ENCODE measurements around the gene ABRACL. TPM values are rescaled to one million over a fixed set of nuclear protein-coding genes. Genes with fewer than 3 reads are reported as not detected.

The ABRACL gene
- total and polyA plus RNA-seq, 4 donors: 19.8 to 91.9 (median 40.5) TPM

DNA sequence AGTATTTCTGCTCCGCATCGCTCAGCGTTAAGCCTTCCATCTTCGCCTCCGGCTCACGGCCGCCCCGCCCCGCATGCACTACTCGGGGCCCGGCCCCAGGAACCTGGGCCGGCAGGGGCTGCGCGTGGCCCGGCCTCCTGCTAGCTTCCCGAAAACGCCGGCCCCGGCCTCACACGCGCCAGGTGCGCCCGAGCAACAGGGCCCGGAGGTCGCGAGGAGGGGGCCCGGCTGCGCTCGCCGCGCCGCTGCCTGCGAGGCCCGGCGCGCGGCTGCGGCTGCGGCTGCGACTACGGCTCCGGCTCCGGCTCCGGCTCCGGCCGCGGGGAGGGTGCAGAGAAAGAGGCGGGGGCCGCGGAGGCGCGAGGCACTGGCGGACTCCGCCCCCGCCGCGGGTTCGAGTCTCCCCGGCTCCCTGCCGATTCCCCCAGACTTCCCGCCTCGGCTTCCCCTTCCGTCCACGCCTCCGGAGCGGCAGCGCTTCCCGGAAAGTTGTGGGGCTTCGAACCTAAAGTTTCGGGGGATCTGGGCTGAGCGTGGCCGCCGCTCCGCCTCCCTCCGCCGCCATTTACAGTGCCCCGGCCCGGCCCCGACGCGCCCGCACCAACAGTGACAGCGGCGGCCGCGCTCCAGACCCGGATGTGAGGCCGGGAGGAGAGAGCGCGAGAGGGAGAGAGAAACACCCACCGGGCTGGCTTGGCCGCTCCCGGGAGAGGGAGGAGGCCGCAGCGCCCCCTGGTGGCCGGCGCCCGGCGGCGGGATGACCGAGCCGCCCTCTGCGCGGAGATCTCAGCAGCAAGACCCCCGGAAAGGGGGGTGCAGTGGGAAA, 40.7 kb upstream of the ABRACL start, which contains the start of gene REPS1:
TSS of gene REPS1 (minus strand) at position 611 of the 826 bp plus-strand sequence. CDS start at position 40, 571 bp downstream.
- DNase-seq (peak; percentile 93 to 95 (median 95)), ATAC-seq (ENCODE audit: insufficient read depth, low FRiP score) (peak; percentile 92)
- Histone ChIP-seq H3K4me3 (peak within 1 kb of the TSS; percentile 97), H3K27ac (ENCODE audit: low read depth in 1 of 2, low read length in 1 of 2) (peak within 1 kb of the TSS; percentile 91 to 94), H3K9ac (ENCODE audit: insufficient read depth in 1 of 2, low read length in 2 of 2) (peak within 1 kb of the TSS; percentile 67 to 87), H3K36me3 (ENCODE audit: control insufficient read depth in 4 of 4, insufficient read depth in 4 of 4, low read length in 4 of 4) (no peaks in the 10 kb centered on the region), H3K4me1 (ENCODE audit: control insufficient read depth in 5 of 5, insufficient read depth in 5 of 5, low read length in 5 of 5) (peaks cover 0 to 19% (median 10%) of the 10 kb centered on the region in 5 donors), H3K27me3 (ENCODE audit: control insufficient read depth in 3 of 3, insufficient read depth in 3 of 3, low read length in 2 of 3) (no peaks in the 10 kb centered on the region), H3K9me3 (ENCODE audit: control insufficient read depth in 4 of 4, insufficient read depth in 3 of 4, low read length in 3 of 4) (no peaks in the 10 kb centered on the region)
- TF ChIP-seq, protein P1, sequence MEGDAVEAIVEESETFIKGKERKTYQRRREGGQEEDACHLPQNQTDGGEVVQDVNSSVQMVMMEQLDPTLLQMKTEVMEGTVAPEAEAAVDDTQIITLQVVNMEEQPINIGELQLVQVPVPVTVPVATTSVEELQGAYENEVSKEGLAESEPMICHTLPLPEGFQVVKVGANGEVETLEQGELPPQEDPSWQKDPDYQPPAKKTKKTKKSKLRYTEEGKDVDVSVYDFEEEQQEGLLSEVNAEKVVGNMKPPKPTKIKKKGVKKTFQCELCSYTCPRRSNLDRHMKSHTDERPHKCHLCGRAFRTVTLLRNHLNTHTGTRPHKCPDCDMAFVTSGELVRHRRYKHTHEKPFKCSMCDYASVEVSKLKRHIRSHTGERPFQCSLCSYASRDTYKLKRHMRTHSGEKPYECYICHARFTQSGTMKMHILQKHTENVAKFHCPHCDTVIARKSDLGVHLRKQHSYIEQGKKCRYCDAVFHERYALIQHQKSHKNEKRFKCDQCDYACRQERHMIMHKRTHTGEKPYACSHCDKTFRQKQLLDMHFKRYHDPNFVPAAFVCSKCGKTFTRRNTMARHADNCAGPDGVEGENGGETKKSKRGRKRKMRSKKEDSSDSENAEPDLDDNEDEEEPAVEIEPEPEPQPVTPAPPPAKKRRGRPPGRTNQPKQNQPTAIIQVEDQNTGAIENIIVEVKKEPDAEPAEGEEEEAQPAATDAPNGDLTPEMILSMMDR (IDR thresholded peaks at IDR 0.05; ENCODE audit: control extremely low read depth, extremely low read depth): peak; percentile 73
- WGBS, 2 donors: 0% methylated on average over 64 to 105 of the region's 105 CpGs

- Histone ChIP-seq H3K27me3 (ENCODE audit: control insufficient read depth in 3 of 3, insufficient read depth in 3 of 3, low read length in 2 of 3) (no peaks in the 10 kb centered on the region), H3K9me3 (ENCODE audit: control insufficient read depth in 4 of 4, insufficient read depth in 3 of 4, low read length in 3 of 4) (no peaks in the 10 kb centered on the region), H3K4me1 (ENCODE audit: control insufficient read depth in 5 of 5, insufficient read depth in 5 of 5, low read length in 5 of 5) (peaks cover 0 to 19% (median 10%) of the 10 kb centered on the region in 5 donors), H3K36me3 (ENCODE audit: control insufficient read depth in 4 of 4, insufficient read depth in 4 of 4, low read length in 4 of 4) (no peaks in the 10 kb centered on the region), H3K27ac (ENCODE audit: low read depth in 1 of 2, low read length in 1 of 2) (peak overlapping the region in 1 of 2 donors; percentile 91), H3K9ac (ENCODE audit: insufficient read depth in 1 of 2, low read length in 2 of 2) (peak overlapping the region; percentile 67 to 87), H3K4me3 (no peak overlapping the region)
- no peak for DNase-seq
- 6 to 8% methylated on average over 11 of the region's 11 CpGs for WGBS, 2 donors
- TF ChIP-seq, protein P1 (IDR thresholded peaks at IDR 0.05; ENCODE audit: control extremely low read depth, extremely low read depth): no peak
- ATAC-seq (ENCODE audit: insufficient read depth, low FRiP score): no peak
These were observed 40.1 kb upstream of the ABRACL start for GRCh38 chr6:138988469-138988834.

GRCh38 chr6:138989098-138989983, 39.2 kb upstream of the ABRACL start:
- no peaks in the 10 kb centered on the region for H3K27me3 ChIP-seq (ENCODE audit: control insufficient read depth in 3 of 3, insufficient read depth in 3 of 3, low read length in 2 of 3)
- no peak overlapping the region for H3K27ac ChIP-seq (ENCODE audit: low read depth in 1 of 2, low read length in 1 of 2)
- peaks cover 0 to 19% (median 10%) of the 10 kb centered on the region in 5 donors for H3K4me1 ChIP-seq (ENCODE audit: control insufficient read depth in 5 of 5, insufficient read depth in 5 of 5, low read length in 5 of 5)
- TF ChIP-seq, protein P1 (IDR thresholded peaks at IDR 0.05; ENCODE audit: control extremely low read depth, extremely low read depth): no peak
- H3K9me3 ChIP-seq (ENCODE audit: control insufficient read depth in 4 of 4, insufficient read depth in 3 of 4, low read length in 3 of 4): no peaks in the 10 kb centered on the region
- no peak for ATAC-seq (ENCODE audit: insufficient read depth, low FRiP score)
- no peaks in the 10 kb centered on the region for H3K36me3 ChIP-seq (ENCODE audit: control insufficient read depth in 4 of 4, insufficient read depth in 4 of 4, low read length in 4 of 4)
- no peak for DNase-seq
- 89 to 91% methylated on average over 5 of the region's 5 CpGs for WGBS, 2 donors
- no peak overlapping the region for H3K4me3 ChIP-seq
- no peak overlapping the region for H3K9ac ChIP-seq (ENCODE audit: insufficient read depth in 1 of 2, low read length in 2 of 2)
